SK-N-SH (cell line): Measurements from ENCODE around the gene CDC27. TPM values are rescaled to one million over a fixed set of nuclear protein-coding genes. Genes with fewer than 3 reads are reported as not detected.

Experiments used
- CTCF ChIA-PET: fragments of 300-600, 350-600 bp; formaldehyde crosslinking; extraction: SDS; loops from one replicate; lab custom pipeline; 2021; lab: Yijun Ruan, JAX
- POLR2A ChIA-PET: fragments of 350-600 bp; sonication (Branson Sonifier 250); formaldehyde crosslinking; extraction: SDS; loops from one replicate; lab custom pipeline; 2020; ENCODE audit warnings: antibody characterized with exemption, inconsistent platforms; lab: Yijun Ruan, JAX
- DNase-seq: peaks from one replicate; pipeline ENCODE4 v3.0.0; 2012
- H2AFZ ChIP-seq: fragments of 200-600 bp; sonication (generic); 2 replicates; pipeline ENCODE4 v1.8.1; 2016; ENCODE audit warnings: antibody characterized with exemption, mild to moderate bottlenecking, low read depth
- H3F3A ChIP-seq: fragments of 200-600 bp; sonication (generic); replicated peaks from 2 replicates; pipeline ENCODE3; 2016; ENCODE audit warnings: antibody characterized with exemption, mild to moderate bottlenecking; ENCODE audit not compliant: insufficient read depth
- H3K27ac ChIP-seq, 2 experiments: fragments of 200-500 bp in 1 of 2; fragments of 200-600 bp in 1 of 2; sonication (Bioruptor generic) in 1 of 2; sonication (generic), shearing (Covaris generic) in 1 of 2; 2 replicates each; pipeline versions ENCODE4 v1.5.1 to v1.6.1; 2014 to 2016; ENCODE audit warnings: low read depth in 2 of 2, inconsistent platforms in 1 of 2, low read length in 1 of 2, mild to moderate bottlenecking in 1 of 2, mixed read lengths in 1 of 2
- H3K27me3 ChIP-seq: fragments of 200-600 bp; sonication (generic), shearing (Covaris generic); 2 replicates; pipeline ENCODE4 v1.6.1; 2016; ENCODE audit warnings: mixed run types; ENCODE audit not compliant: insufficient read depth
- H3K36me3 ChIP-seq, 2 experiments: fragments of 200-500 bp in 1 of 2; fragments of 200-600 bp in 1 of 2; sonication (Bioruptor generic) in 1 of 2; sonication (generic) in 1 of 2; replicated peaks in 1 of 2; 2 replicates each; pipeline versions ENCODE3 to v1.5.1; 2014 to 2016; ENCODE audit warnings: low read length in 1 of 2, mild to moderate bottlenecking in 1 of 2; ENCODE audit not compliant: insufficient read depth in 2 of 2, control insufficient read depth in 1 of 2
- H3K4me1 ChIP-seq, 2 experiments: fragments of 200-500 bp in 1 of 2; fragments of 200-600 bp in 1 of 2; sonication (Bioruptor generic) in 1 of 2; sonication (generic), shearing (Covaris generic) in 1 of 2; 2 replicates each; pipeline versions ENCODE4 v1.5.1 to v1.6.1; 2014 to 2016; ENCODE audit warnings: low read depth in 1 of 2, low read length in 1 of 2, mixed run types in 1 of 2; ENCODE audit not compliant: insufficient read depth in 2 of 2, control insufficient read depth in 1 of 2
- H3K4me2 ChIP-seq: fragments of 200-600 bp; sonication (generic), shearing (Covaris generic); 2 replicates; pipeline ENCODE4 v1.6.1; 2017; ENCODE audit warnings: mixed run types
- H3K4me3 ChIP-seq, 2 experiments: fragments of 200-500 bp in 1 of 2; fragments of 200-600 bp in 1 of 2; sonication (Bioruptor generic) in 1 of 2; sonication (generic), shearing (Covaris generic) in 1 of 2; 2 replicates each; pipeline versions ENCODE4 v1.5.1 to v1.8.1; 2014 to 2016; ENCODE audit warnings: low read depth in 2 of 2, inconsistent platforms in 1 of 2, low read length in 1 of 2, mild to moderate bottlenecking in 1 of 2, mixed read lengths in 1 of 2, moderate library complexity in 1 of 2
- H3K79me2 ChIP-seq: fragments of 200-600 bp; sonication (generic); 2 replicates; pipeline ENCODE4 v1.8.1; 2017; ENCODE audit warnings: mild to moderate bottlenecking; ENCODE audit not compliant: insufficient read depth
- H3K9ac ChIP-seq: fragments of 200-600 bp; sonication (generic); 2 replicates; pipeline ENCODE4 v1.6.1; 2017; ENCODE audit warnings: mixed run types
- H3K9me2 ChIP-seq: fragments of 200-600 bp; sonication (generic); 2 replicates; pipeline ENCODE4 v1.6.1; 2017; ENCODE audit warnings: mixed run types
- H3K9me3 ChIP-seq: fragments of 200-600 bp; sonication (generic); 2 replicates; pipeline ENCODE4 v1.6.1; 2017; ENCODE audit warnings: mixed run types, mild to moderate bottlenecking, moderate library complexity
- H4K20me1 ChIP-seq: fragments of 200-600 bp; sonication (generic); 2 replicates; pipeline ENCODE4 v1.6.1; 2017; ENCODE audit warnings: mild to moderate bottlenecking, mixed run types; ENCODE audit not compliant: insufficient read depth
- ELF1 ChIP-seq: IDR thresholded peaks from 2 replicates; pipeline ENCODE4 v1.4.0; 2012
- EP300 ChIP-seq, 2 experiments: IDR thresholded peaks; 2 replicates each; pipeline versions ENCODE4 v1.4.0 to v1.6.1; 2012; ENCODE audit warnings: borderline replicate concordance in 1 of 2, low read depth in 1 of 2, low read length in 1 of 2
- FOXM1 ChIP-seq: IDR thresholded peaks from 2 replicates; pipeline ENCODE4 v1.4.0; 2012; ENCODE audit warnings: low read depth, mild to moderate bottlenecking
- GABPA ChIP-seq: IDR thresholded peaks from 2 replicates; pipeline ENCODE4 v1.4.0; 2012; ENCODE audit warnings: low read depth, mild to moderate bottlenecking
- MXI1 ChIP-seq: IDR thresholded peaks from 2 replicates; pipeline ENCODE4 v1.6.1; 2012; ENCODE audit warnings: mild to moderate bottlenecking, low read depth, low read length, improper control_type of control experiment
- NFIC ChIP-seq: IDR thresholded peaks from 2 replicates; pipeline ENCODE4 v1.4.0; 2012; ENCODE audit warnings: borderline replicate concordance
- POLR2AphosphoS5 ChIP-seq: IDR thresholded peaks from 2 replicates; pipeline ENCODE4 v1.6.1; 2012; ENCODE audit warnings: low read depth, low read length
- REST ChIP-seq: IDR thresholded peaks from 2 replicates; pipeline ENCODE4 v1.6.1; 2012; ENCODE audit warnings: mild to moderate bottlenecking, low read depth, low read length, moderate library complexity
- RFX5 ChIP-seq: IDR thresholded peaks from 2 replicates; pipeline ENCODE4 v1.6.1; 2012; ENCODE audit warnings: mild to moderate bottlenecking, improper control_type of control experiment, low read length
- RXRA ChIP-seq: IDR thresholded peaks from 2 replicates; pipeline ENCODE4 v1.4.0; 2012; ENCODE audit warnings: low read depth, mild to moderate bottlenecking, borderline replicate concordance
- SIN3A ChIP-seq: IDR thresholded peaks from 2 replicates; pipeline ENCODE4 v1.6.1; 2012; ENCODE audit warnings: low read depth, mild to moderate bottlenecking, low read length, moderate library complexity, borderline replicate concordance
- SMC3 ChIP-seq: IDR thresholded peaks from 2 replicates; pipeline ENCODE4 v1.6.1; 2012; ENCODE audit warnings: low read depth, low read length, improper control_type of control experiment
- TCF12 ChIP-seq: IDR thresholded peaks from 2 replicates; pipeline ENCODE4 v1.4.0; 2012
- TEAD4 ChIP-seq: IDR thresholded peaks from 2 replicates; pipeline ENCODE4 v1.4.0; 2012; ENCODE audit warnings: mild to moderate bottlenecking, borderline replicate concordance; ENCODE audit not compliant: insufficient read depth
- USF2 ChIP-seq: fragments of 150-350 bp; IDR thresholded peaks from 2 replicates; pipeline ENCODE4 v1.6.1; 2017; ENCODE audit warnings: antibody characterized with exemption, low read length, low read depth, borderline replicate concordance
- WGBS: methylation state at CpG from one replicate; pipeline ENCODE4 v1.1.6; 2017; ENCODE audit warnings: low lambda C conversion rate; 5-methylcytosine and 5-hydroxymethylcytosine counted together
- polyA plus RNA-seq, 3 experiments: library from polyadenylated mRNA; depleted of rRNA; stranded (reverse); fragments of >200 nt; gene quantifications; 2 replicates each; pipeline ENCODE4 v1.2.3, GENCODE V29; 2012

CDC27 gene
- polyA plus RNA-seq, 1 of the 3 experiments (the other 2 are of a cell fraction): 44.3 TPM

GRCh38 chr17:47207143-47208067 is 18.3 kb upstream of the CDC27 start:
- no peaks in the 10 kb centered on the region for H3K4me1 ChIP-seq
- H3K9ac ChIP-seq: no peak overlapping the region
- H3K36me3 ChIP-seq: no peaks in the 10 kb centered on the region
- TF ChIP-seq SIN3A: no peak
- H3K27me3 ChIP-seq: no peaks in the 10 kb centered on the region
- H4K20me1 ChIP-seq: no peaks in the 10 kb centered on the region
- CTCF ChIA-PET: interaction anchor here (0.6 to 5.3 kb wide), 7 partner anchors 11 to 409 kb away, joined by 3 to 23 read pairs (median 3); partner anchors contain the start of gene CDC27
- H3F3A ChIP-seq: no peaks in the 10 kb centered on the region
- peaks cover 2% of the 10 kb centered on the region; the same call in 1 of the 2 replicates for H3K9me2 ChIP-seq
- H3K4me3 ChIP-seq: no peak overlapping the region
- H3K79me2 ChIP-seq: no peaks in the 10 kb centered on the region
- 0 out of 2 replicates have a peak, but pooled peaks cover 7% of the 10 kb centered on the region for H3K9me3 ChIP-seq
- 74% methylated on average over 8 of the region's 8 CpGs for WGBS
- H2AFZ ChIP-seq: no peak overlapping the region
- POLR2A ChIA-PET: no interaction called here
- no peak for DNase-seq
- no peak overlapping the region for H3K27ac ChIP-seq
- H3K4me2 ChIP-seq: no peak overlapping the region

GRCh38 chr17:47205419-47205963 is 16.4 kb upstream of the CDC27 start:
- Histone ChIP-seq H3K9ac (no peak overlapping the region), H4K20me1 (no peaks in the 10 kb centered on the region), H3K27ac (no peak overlapping the region), H3K27me3 (no peaks in the 10 kb centered on the region), H3K9me2 (peaks cover 4% of the 10 kb centered on the region; the same call in 1 of the 2 replicates), H3K4me2 (no peak overlapping the region), H3K4me1 (no peaks in the 10 kb centered on the region), H3K4me3 (no peak overlapping the region), H3K9me3 (0 out of 2 replicates have a peak, but pooled peaks cover 7% of the 10 kb centered on the region), H3K79me2 (no peaks in the 10 kb centered on the region), H3K36me3 (no peaks in the 10 kb centered on the region), H2AFZ (no peak overlapping the region), H3F3A (no peaks in the 10 kb centered on the region)
- no peak for DNase-seq
- ChIA-PET POLR2A (interaction anchor here (0.6 kb wide), 1 partner anchor 445 kb away, joined by 3 read pairs; no protein-coding TSS in a partner anchor), CTCF (no interaction called here)
- TF ChIP-seq USF2: no peak
- TF ChIP-seq TCF12: no peak
- no peak for TF ChIP-seq GABPA
- TF ChIP-seq RXRA: no peak
- TF ChIP-seq EP300 (IDR thresholded peaks at IDR 0.05; ENCODE audit: borderline replicate concordance in 1 of 2, low read depth in 1 of 2, low read length in 1 of 2): no peak
- TF ChIP-seq SMC3: no peak
- TF ChIP-seq SIN3A: no peak
- no peak for TF ChIP-seq RFX5
- TF ChIP-seq REST: no peak
- TF ChIP-seq FOXM1: no peak
- TF ChIP-seq POLR2AphosphoS5: no peak
- no peak for TF ChIP-seq NFIC
- TF ChIP-seq TEAD4: no peak
- TF ChIP-seq MXI1: no peak
- TF ChIP-seq ELF1: no peak
- 92% methylated on average over 9 of the region's 9 CpGs for WGBS
